Uterus (tissue), 2 donors: Measurements from ENCODE around the gene TMEM178A.

Experiments
- CTCF ChIP-seq, 4 experiments: fragments of 200-600 bp in 2 of 4; fragments of 450-650 bp in 2 of 4; sonication (generic) in 2 of 4; IDR thresholded peaks; one replicate each; pipeline ENCODE4 v1.5.1; 2016 to 2019; ENCODE audit warnings: antibody characterized with exemption in 4 of 4, mild to moderate bottlenecking in 2 of 4, moderate library complexity in 1 of 4
- POLR2A ChIP-seq, 2 donors: fragments of 450-650 bp; IDR thresholded peaks; one replicate each; pipeline ENCODE4 v1.6.1; 2016; ENCODE audit warnings: antibody characterized with exemption in 2 of 2, mild to moderate bottlenecking in 1 of 2, moderate library complexity in 1 of 2

- TF ChIP-seq CTCF (IDR thresholded peaks at IDR 0.05) (no peak), POLR2A (IDR thresholded peaks at IDR 0.05) (no peak)
Observed at GRCh38 chr2:39738936-39739335, 73.2 kb downstream of the TMEM178A start.
